Endothelial cell of umbilical vein (primary cell): ENCODE measurements around the gene SEC62. TPM values are rescaled to one million over a fixed set of nuclear protein-coding genes. Genes with fewer than 3 reads are reported as not detected.

Experiments
- BruUV-seq: library from RNA; stranded (reverse); fragments of 400-500 nt; replicated peaks from 2 replicates; lab custom pipeline; 2021; lab: Mats Ljungman, UMichigan
- CTCF ChIA-PET: fragments of 300-600, 350-600 bp; sonication (Branson Sonifier 250); formaldehyde crosslinking; loops from one replicate; lab custom pipeline; 2021; ENCODE audit warnings: antibody characterized with exemption, inconsistent platforms; lab: Charles Lee
- POLR2A ChIA-PET: fragments of 300-600, 350-600 bp; sonication (Branson Sonifier 250); formaldehyde crosslinking; loops from one replicate; lab custom pipeline; 2021; ENCODE audit warnings: antibody characterized with exemption, inconsistent platforms; lab: Charles Lee
- DNase-seq: peaks from one replicate; pipeline ENCODE4 v3.0.0-alpha.2; 2011; ENCODE audit warnings: low read depth, low spot score
- FAIRE-seq: peaks from 2 replicates; lab custom pipeline; 2011; peaks lifted over from hg19 to GRCh38; lab: Jason Lieb, UNC
- H2AFZ ChIP-seq: 2 replicates; pipeline ENCODE4 v1.6.0; 2012; ENCODE audit warnings: low read depth, low read length, control low read depth, inconsistent platforms
- H3K27ac ChIP-seq: 2 replicates; pipeline ENCODE4 v1.5.1; 2011; ENCODE audit warnings: low read depth, mild to moderate bottlenecking, control low read depth, low read length, moderate library complexity; ENCODE audit not compliant: insufficient read depth
- H3K27me3 ChIP-seq, 2 experiments: 2 replicates each; pipeline versions ENCODE4 v1.6.0 to v1.6.1; 2011; ENCODE audit warnings: low read length in 2 of 2, mixed read lengths in 1 of 2; ENCODE audit not compliant: control insufficient read depth in 2 of 2, insufficient read depth in 2 of 2
- H3K36me3 ChIP-seq, 2 experiments: 2 replicates in 1 of 2; 3 replicates in 1 of 2; pipeline ENCODE4 v1.5.1; 2011; ENCODE audit warnings: low read length in 2 of 2, mild to moderate bottlenecking in 1 of 2, moderate library complexity in 1 of 2; ENCODE audit not compliant: control insufficient read depth in 2 of 2, insufficient read depth in 2 of 2; ENCODE audit errors: extremely low read depth in 1 of 2
- H3K4me1 ChIP-seq: 3 replicates; pipeline ENCODE4 v1.5.1; 2011; ENCODE audit warnings: mild to moderate bottlenecking, low read length; ENCODE audit not compliant: control insufficient read depth, insufficient read depth; ENCODE audit errors: extremely low read depth
- H3K4me2 ChIP-seq: 2 replicates; pipeline ENCODE4 v1.6.1; 2011; ENCODE audit warnings: low read length, control low read depth, mixed read lengths; ENCODE audit not compliant: insufficient read depth
- H3K4me3 ChIP-seq, 3 experiments: fragments of 200-600 bp in 1 of 3; sonication (generic), shearing (Covaris generic) in 1 of 3; replicated peaks in 1 of 3; 2 replicates each; pipeline ENCODE4 v1.5.1; 2011 to 2016; ENCODE audit warnings: control low read depth in 3 of 3, low read length in 3 of 3, mild to moderate bottlenecking in 2 of 3, inconsistent platforms in 1 of 3, low read depth in 1 of 3, moderate library complexity in 1 of 3; ENCODE audit not compliant: insufficient read depth in 1 of 3
- H3K79me2 ChIP-seq: 2 replicates; pipeline ENCODE4 v1.6.0; 2012; ENCODE audit warnings: low read length, inconsistent platforms; ENCODE audit not compliant: control insufficient read depth, insufficient read depth
- H3K9ac ChIP-seq: replicated peaks from 2 replicates; pipeline ENCODE3; 2011; ENCODE audit warnings: low read length, control low read depth; ENCODE audit not compliant: insufficient read depth; ENCODE audit errors: extremely low read depth
- H3K9me1 ChIP-seq: replicated peaks from 3 replicates; pipeline ENCODE4 v1.6.0; 2011; ENCODE audit warnings: mild to moderate bottlenecking, low read length; ENCODE audit not compliant: control insufficient read depth, insufficient read depth; ENCODE audit errors: extremely low read depth
- H3K9me3 ChIP-seq: replicated peaks from 2 replicates; pipeline ENCODE4 v1.5.1; 2012; ENCODE audit warnings: low read length, inconsistent platforms; ENCODE audit not compliant: control insufficient read depth, insufficient read depth
- H4K20me1 ChIP-seq: replicated peaks from 2 replicates; pipeline ENCODE3; 2011; ENCODE audit warnings: mild to moderate bottlenecking, low read length; ENCODE audit not compliant: control insufficient read depth, insufficient read depth; ENCODE audit errors: extremely low read depth
- EZH2 ChIP-seq: IDR thresholded peaks from 2 replicates; pipeline ENCODE4 v1.6.1; 2012; ENCODE audit warnings: borderline replicate concordance, low read depth, mild to moderate bottlenecking, moderate library complexity, low read length, inconsistent platforms; ENCODE audit not compliant: severe bottlenecking
- MYC ChIP-seq: IDR thresholded peaks from one replicate; pipeline ENCODE4 v1.6.1; 2011; ENCODE audit warnings: mild to moderate bottlenecking, low read depth, low read length
- dilution Hi-C: fragments of 300-500 bp; cut with MboI; formaldehyde crosslinking; loops from one replicate; pipeline ENCODE4 v1.15.0; 2019; ENCODE audit warnings: low sequenced_read_pairs; ENCODE audit not compliant: extremely low pct_ligation_motif_present
- intact Hi-C: fragments of 100-400 bp; cut with micrococcal nuclease; formaldehyde crosslinking; loops from one replicate; pipeline ENCODE4 v1.10.0; 2022
- polyA plus RNA-seq, 4 experiments: library from polyadenylated mRNA; depleted of rRNA in 3 of 4; stranded (reverse) in 3 of 4; unstranded in 1 of 4; fragments of >200 nt; gene quantifications; 2 replicates each; pipeline versions ENCODE4 v1.2.1 to v1.2.3, GENCODE V29; 2011 to 2012; ENCODE audit warnings: missing spikeins in 1 of 4
- total RNA-seq: library from RNA; stranded (reverse); gene quantifications from 2 replicates; pipeline ENCODE4 v1.2.3, GENCODE V29; 2021
- TF ChIP-seq, protein P1 (sequence below), 2 donors: IDR thresholded peaks; 1 replicate in 1 of 2; 2 replicates in 1 of 2; pipeline ENCODE4 v1.5.1; 2011; ENCODE audit warnings: low read length in 2 of 2, mild to moderate bottlenecking in 2 of 2, moderate library complexity in 2 of 2, control low read depth in 1 of 2, inconsistent platforms in 1 of 2, low read depth in 1 of 2; ENCODE audit not compliant: insufficient read depth in 1 of 2; ENCODE audit errors: extremely low read depth in 1 of 2

SEC62 gene
- total and polyA plus RNA-seq, 2 donors (not counting 3 experiments of a cell fraction or from before 2014, with no cell fraction given): 90.7 to 90.8 TPM

- no peak overlapping the region for H3K27ac ChIP-seq
- intact Hi-C loops: loop anchor here (1.0 kb wide), 1 partner anchor 158 kb away; no protein-coding TSS in a partner anchor
- H3K27me3 ChIP-seq: peaks cover 11 to 13% of the 10 kb centered on the region in 2 experiments
- H3K4me3 ChIP-seq: no peak overlapping the region
- BruUV-seq: no TSS peak
- no peak overlapping the region for H3K4me2 ChIP-seq
- no peaks in the 10 kb centered on the region for H3K36me3 ChIP-seq
- FAIRE-seq (no peak), DNase-seq (no peak)
- no peaks in the 10 kb centered on the region for H3K4me1 ChIP-seq
- no peaks in the 10 kb centered on the region for H3K9me1 ChIP-seq
- H3K9ac ChIP-seq: no peak overlapping the region
- no peaks in the 10 kb centered on the region for H3K9me3 ChIP-seq
- ChIA-PET CTCF (interaction anchor here (0.6 to 2.9 kb wide), 19 partner anchors 8 to 162 kb away, joined by 3 to 18 read pairs (median 4); no protein-coding TSS in a partner anchor), POLR2A (no interaction called here)
- H4K20me1 ChIP-seq: no peaks in the 10 kb centered on the region
- no peaks in the 10 kb centered on the region for H3K79me2 ChIP-seq
- dilution Hi-C loops: no loop called here
- H2AFZ ChIP-seq: no peak overlapping the region
- TF ChIP-seq, protein P1, sequence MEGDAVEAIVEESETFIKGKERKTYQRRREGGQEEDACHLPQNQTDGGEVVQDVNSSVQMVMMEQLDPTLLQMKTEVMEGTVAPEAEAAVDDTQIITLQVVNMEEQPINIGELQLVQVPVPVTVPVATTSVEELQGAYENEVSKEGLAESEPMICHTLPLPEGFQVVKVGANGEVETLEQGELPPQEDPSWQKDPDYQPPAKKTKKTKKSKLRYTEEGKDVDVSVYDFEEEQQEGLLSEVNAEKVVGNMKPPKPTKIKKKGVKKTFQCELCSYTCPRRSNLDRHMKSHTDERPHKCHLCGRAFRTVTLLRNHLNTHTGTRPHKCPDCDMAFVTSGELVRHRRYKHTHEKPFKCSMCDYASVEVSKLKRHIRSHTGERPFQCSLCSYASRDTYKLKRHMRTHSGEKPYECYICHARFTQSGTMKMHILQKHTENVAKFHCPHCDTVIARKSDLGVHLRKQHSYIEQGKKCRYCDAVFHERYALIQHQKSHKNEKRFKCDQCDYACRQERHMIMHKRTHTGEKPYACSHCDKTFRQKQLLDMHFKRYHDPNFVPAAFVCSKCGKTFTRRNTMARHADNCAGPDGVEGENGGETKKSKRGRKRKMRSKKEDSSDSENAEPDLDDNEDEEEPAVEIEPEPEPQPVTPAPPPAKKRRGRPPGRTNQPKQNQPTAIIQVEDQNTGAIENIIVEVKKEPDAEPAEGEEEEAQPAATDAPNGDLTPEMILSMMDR (IDR thresholded peaks at IDR 0.05; ENCODE audit: extremely low read depth in 1 of 2, insufficient read depth in 1 of 2, low read depth in 1 of 2, low read length in 2 of 2): peak in 1 of 2 donors; percentile 28
- no peak for TF ChIP-seq EZH2
These were observed 54.5 kb downstream of the SEC62 start for GRCh38 chr3:170021083-170021482.

GRCh38 chr3:170022336-170022735, 55.7 kb downstream of the SEC62 start:
- DNase-seq (no peak), FAIRE-seq (no peak)
- Histone ChIP-seq H3K9ac (no peak overlapping the region), H3K9me3 (no peaks in the 10 kb centered on the region), H3K36me3 (no peaks in the 10 kb centered on the region), H3K9me1 (no peaks in the 10 kb centered on the region), H4K20me1 (no peaks in the 10 kb centered on the region), H3K4me2 (no peak overlapping the region), H3K4me1 (no peaks in the 10 kb centered on the region), H3K4me3 (no peak overlapping the region), H3K79me2 (no peaks in the 10 kb centered on the region), H2AFZ (no peak overlapping the region), H3K27me3 (peaks cover 7 to 11% of the 10 kb centered on the region in 2 experiments), H3K27ac (no peak overlapping the region)
- dilution Hi-C loops (no loop called here), intact Hi-C loops (no loop called here)
- no TSS peak for BruUV-seq
- POLR2A ChIA-PET: no interaction called here
- CTCF ChIA-PET: interaction anchor here (1.1 to 2.2 kb wide), 4 partner anchors 13 to 107 kb away, joined by 3 to 6 read pairs (median 4); no protein-coding TSS in a partner anchor
- TF ChIP-seq MYC: no peak
